MCF 10A (cell line): ENCODE measurements around the gene PHF19. TPM values are rescaled to one million over a fixed set of nuclear protein-coding genes. Genes with fewer than 3 reads are reported as not detected.

Source experiments
- BruUV-seq: library from RNA; stranded (reverse); fragments of 400-500 nt; replicated peaks from 2 replicates; lab custom pipeline; 2021; lab: Mats Ljungman, UMichigan
- CTCF ChIA-PET: fragments of 300-600 bp; sonication (Branson Sonifier 250); formaldehyde crosslinking; extraction: SDS; loops from one replicate; lab custom pipeline; 2021; ENCODE audit warnings: antibody characterized with exemption, inconsistent platforms; lab: Yijun Ruan, JAX
- POLR2A ChIA-PET: fragments of 300-600, 350-650 bp; sonication (Branson Sonifier 250); formaldehyde crosslinking; extraction: SDS; loops from one replicate; lab custom pipeline; 2020; ENCODE audit warnings: antibody characterized with exemption, inconsistent platforms; lab: Yijun Ruan, JAX
- DNase-seq: peaks from one replicate; pipeline ENCODE4 v3.0.0-alpha.2; 2018; ENCODE audit not compliant: unreplicated experiment
- H3K27ac Mint-ChIP-seq: one replicate; pipeline ENCODE4 v1.8.0; 2022; ENCODE audit warnings: mild to moderate bottlenecking, low read depth, mixed read lengths; ENCODE audit not compliant: unreplicated experiment
- H3K27me3 Mint-ChIP-seq: one replicate; pipeline ENCODE4 v1.8.0; 2022; ENCODE audit warnings: mixed read lengths; ENCODE audit not compliant: insufficient read depth, unreplicated experiment
- H3K36me3 Mint-ChIP-seq: one replicate; pipeline ENCODE4 v1.8.0; 2022; ENCODE audit warnings: mild to moderate bottlenecking, moderate library complexity, mixed read lengths; ENCODE audit not compliant: insufficient read depth, unreplicated experiment
- H3K4me1 Mint-ChIP-seq: one replicate; pipeline ENCODE4 v1.8.0; 2022; ENCODE audit warnings: mixed read lengths; ENCODE audit not compliant: insufficient read depth, unreplicated experiment
- H3K4me3 Mint-ChIP-seq: one replicate; pipeline ENCODE4 v1.8.0; 2022; ENCODE audit warnings: mild to moderate bottlenecking, moderate library complexity, mixed read lengths; ENCODE audit not compliant: unreplicated experiment
- H3K9me3 Mint-ChIP-seq: one replicate; pipeline ENCODE4 v1.8.0; 2022; ENCODE audit warnings: mixed read lengths; ENCODE audit not compliant: unreplicated experiment
- CTCF ChIP-seq: fragments of 200-600 bp; IDR thresholded peaks from one replicate; pipeline ENCODE4 v1.8.0; 2022; ENCODE audit warnings: antibody characterized with exemption, mild to moderate bottlenecking; ENCODE audit not compliant: unreplicated experiment
- intact Hi-C: fragments of 100-400 bp; cut with micrococcal nuclease; formaldehyde crosslinking; loops from 2 replicates; pipeline ENCODE4 v1.14.1; 2022
- total RNA-seq: library from RNA; stranded (reverse); gene quantifications from 2 replicates; pipeline ENCODE4 v1.2.3, GENCODE V29; 2022

Gene PHF19
- total RNA-seq, 1 experiment from 2014 or later: 61.0 TPM

GRCh38 chr9:120916588-120916987 lies 39.6 kb upstream of the PHF19 start:
- peak; percentile 22 for TF ChIP-seq CTCF
- Mint-ChIP-seq H3K27ac (peak overlapping the region; percentile 47), H3K4me1 (peaks cover 33% of the 10 kb centered on the region), H3K9me3 (no peaks in the 10 kb centered on the region), H3K27me3 (no peaks in the 10 kb centered on the region), H3K36me3 (peaks cover 13% of the 10 kb centered on the region), H3K4me3 (no peak overlapping the region)
- intact Hi-C loops: loop anchor here (1.0 kb wide), 1 partner anchor 20 kb away; no protein-coding TSS in a partner anchor
- BruUV-seq: no TSS peak
- POLR2A ChIA-PET: interaction anchor here (0.5 to 3.5 kb wide), 10 partner anchors 9 to 282 kb away, joined by 3 to 32 read pairs (median 3); no protein-coding TSS in a partner anchor
- peak; percentile 68 for DNase-seq
- CTCF ChIA-PET: interaction anchor here (0.5 to 4.6 kb wide), 21 partner anchors 9 to 508 kb away, joined by 3 to 71 read pairs (median 6); partner anchors contain the start of gene TRAF1

- ChIA-PET POLR2A (interaction anchor here (0.6 to 3.5 kb wide), 6 partner anchors 8 to 115 kb away, joined by 3 to 32 read pairs (median 3); no protein-coding TSS in a partner anchor), CTCF (interaction anchor here (0.5 to 4.6 kb wide), 15 partner anchors 10 to 484 kb away, joined by 3 to 71 read pairs (median 6); partner anchors contain the start of gene TRAF1)
- H3K9me3 Mint-ChIP-seq: no peaks in the 10 kb centered on the region
Observed at GRCh38 chr9:120915854-120916470, 39.0 kb upstream of the PHF19 start.

GRCh38 chr9:120914953-120915352 lies 38.0 kb upstream of the PHF19 start:
- ChIA-PET CTCF (interaction anchor here (0.7 to 4.6 kb wide), 2 partner anchors 21 to 156 kb away, joined by 4 to 71 read pairs; no protein-coding TSS in a partner anchor), POLR2A (interaction anchor here (1.0 to 3.5 kb wide), 2 partner anchors 17 to 21 kb away, joined by 3 to 32 read pairs; no protein-coding TSS in a partner anchor)
- H3K36me3 Mint-ChIP-seq: peaks cover 13% of the 10 kb centered on the region
- no peak overlapping the region for H3K27ac Mint-ChIP-seq
- peaks cover 28% of the 10 kb centered on the region for H3K4me1 Mint-ChIP-seq
- peak; percentile 73 for DNase-seq
- no peak overlapping the region for H3K4me3 Mint-ChIP-seq
- H3K9me3 Mint-ChIP-seq: no peaks in the 10 kb centered on the region
- BruUV-seq: no TSS peak
- intact Hi-C loops: no loop called here
- TF ChIP-seq CTCF: no peak
- no peaks in the 10 kb centered on the region for H3K27me3 Mint-ChIP-seq

More at GRCh38 chr9:120915854-120916470, 39.0 kb upstream of the PHF19 start:
- no peak for TF ChIP-seq CTCF
- peaks cover 13% of the 10 kb centered on the region for H3K36me3 Mint-ChIP-seq
- H3K4me3 Mint-ChIP-seq: no peak overlapping the region
- H3K4me1 Mint-ChIP-seq: peaks cover 33% of the 10 kb centered on the region
- intact Hi-C loops: loop anchor here (1.0 kb wide), 1 partner anchor 20 kb away; no protein-coding TSS in a partner anchor
- peak overlapping the region; percentile 47 for H3K27ac Mint-ChIP-seq
- DNase-seq: no peak
- BruUV-seq: no TSS peak
- H3K27me3 Mint-ChIP-seq: no peaks in the 10 kb centered on the region

GRCh38 chr9:120914396-120914795 lies 37.4 kb upstream of the PHF19 start:
- BruUV-seq: no TSS peak
- no peaks in the 10 kb centered on the region for H3K27me3 Mint-ChIP-seq
- DNase-seq: no peak
- intact Hi-C loops: no loop called here
- no peak overlapping the region for H3K4me3 Mint-ChIP-seq
- H3K9me3 Mint-ChIP-seq: no peaks in the 10 kb centered on the region
- CTCF ChIA-PET: interaction anchor here (1.4 to 4.6 kb wide), 2 partner anchors 21 to 67 kb away, joined by 3 to 71 read pairs; no protein-coding TSS in a partner anchor
- H3K27ac Mint-ChIP-seq: no peak overlapping the region
- POLR2A ChIA-PET: interaction anchor here (3.5 kb wide), 1 partner anchor 21 kb away, joined by 32 read pairs; no protein-coding TSS in a partner anchor
- peaks cover 23% of the 10 kb centered on the region for H3K4me1 Mint-ChIP-seq
- no peak for TF ChIP-seq CTCF
- H3K36me3 Mint-ChIP-seq: peaks cover 13% of the 10 kb centered on the region
